Measurements from ENCODE around the gene SPTBN4.

DNA sequence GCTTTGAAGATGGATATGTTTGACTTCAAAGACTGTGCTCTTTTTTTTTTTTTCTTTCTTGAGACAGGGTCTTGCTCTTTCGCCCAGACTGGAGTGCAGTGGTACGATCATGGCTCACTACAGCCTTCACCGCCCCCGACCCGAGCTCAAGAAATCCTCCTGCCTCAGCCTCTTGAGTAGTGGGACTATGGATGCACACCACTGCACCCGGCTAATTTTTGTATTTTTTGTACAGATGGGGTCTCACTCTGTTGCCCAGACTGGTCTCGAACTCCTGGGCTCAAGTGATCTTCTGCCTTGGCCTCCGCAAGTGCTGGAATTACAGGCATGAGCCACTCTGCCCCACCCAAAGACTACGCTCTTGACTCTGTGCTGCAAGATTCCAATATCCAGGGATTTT, 50.4 kb downstream of the SPTBN4 start:
- TF ChIP-seq POLR2A (IDR thresholded peaks at IDR 0.05), result no peak
- TF ChIP-seq, protein P1, sequence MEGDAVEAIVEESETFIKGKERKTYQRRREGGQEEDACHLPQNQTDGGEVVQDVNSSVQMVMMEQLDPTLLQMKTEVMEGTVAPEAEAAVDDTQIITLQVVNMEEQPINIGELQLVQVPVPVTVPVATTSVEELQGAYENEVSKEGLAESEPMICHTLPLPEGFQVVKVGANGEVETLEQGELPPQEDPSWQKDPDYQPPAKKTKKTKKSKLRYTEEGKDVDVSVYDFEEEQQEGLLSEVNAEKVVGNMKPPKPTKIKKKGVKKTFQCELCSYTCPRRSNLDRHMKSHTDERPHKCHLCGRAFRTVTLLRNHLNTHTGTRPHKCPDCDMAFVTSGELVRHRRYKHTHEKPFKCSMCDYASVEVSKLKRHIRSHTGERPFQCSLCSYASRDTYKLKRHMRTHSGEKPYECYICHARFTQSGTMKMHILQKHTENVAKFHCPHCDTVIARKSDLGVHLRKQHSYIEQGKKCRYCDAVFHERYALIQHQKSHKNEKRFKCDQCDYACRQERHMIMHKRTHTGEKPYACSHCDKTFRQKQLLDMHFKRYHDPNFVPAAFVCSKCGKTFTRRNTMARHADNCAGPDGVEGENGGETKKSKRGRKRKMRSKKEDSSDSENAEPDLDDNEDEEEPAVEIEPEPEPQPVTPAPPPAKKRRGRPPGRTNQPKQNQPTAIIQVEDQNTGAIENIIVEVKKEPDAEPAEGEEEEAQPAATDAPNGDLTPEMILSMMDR (IDR thresholded peaks at IDR 0.05), result no peak
